ENCODE measurements around the gene SHISA3.

Gene SHISA3

GRCh38 chr4:42391355-42391664 is 6.0 kb upstream of the SHISA3 start:
- DNase-seq (ENCODE audit: low read depth in 4 of 4, low spot score in 1 of 4) = no peak

DNA sequence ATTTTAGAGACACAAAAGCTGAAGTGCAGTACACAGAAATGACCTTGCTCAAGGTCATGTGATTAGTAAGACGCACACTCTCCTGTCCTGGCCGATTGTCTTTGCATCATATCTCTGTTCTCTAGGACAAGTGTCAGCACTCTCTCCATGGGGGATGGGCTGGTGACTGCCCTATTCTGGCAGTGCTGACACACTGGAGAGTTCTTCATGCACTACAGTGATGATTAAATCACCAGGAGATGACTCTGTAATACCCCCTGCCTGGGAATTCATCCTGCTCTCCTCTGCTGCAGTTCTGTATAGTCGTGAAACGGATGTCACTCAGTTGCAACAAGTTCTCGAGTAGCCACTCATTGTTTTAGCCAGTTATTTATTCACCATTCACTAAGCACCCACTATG is 5.3 kb upstream of the SHISA3 start:
- no peak for DNase-seq (ENCODE audit: low read depth in 4 of 4, low spot score in 1 of 4)

- DNase-seq (ENCODE audit: low read depth in 4 of 4, low spot score in 1 of 4) = no peak
Observed at GRCh38 chr4:42392436-42392835, 4.9 kb upstream of the SHISA3 start.

- no peak for DNase-seq (ENCODE audit: low read depth in 4 of 4, low spot score in 1 of 4)
Observed at GRCh38 chr4:42395595-42395994, 1.7 kb upstream of the SHISA3 start.

- no peak for DNase-seq (ENCODE audit: low read depth in 4 of 4, low spot score in 1 of 4)
Observed at GRCh38 chr4:42396361-42396751, 932 bp upstream of the SHISA3 start.

DNA sequence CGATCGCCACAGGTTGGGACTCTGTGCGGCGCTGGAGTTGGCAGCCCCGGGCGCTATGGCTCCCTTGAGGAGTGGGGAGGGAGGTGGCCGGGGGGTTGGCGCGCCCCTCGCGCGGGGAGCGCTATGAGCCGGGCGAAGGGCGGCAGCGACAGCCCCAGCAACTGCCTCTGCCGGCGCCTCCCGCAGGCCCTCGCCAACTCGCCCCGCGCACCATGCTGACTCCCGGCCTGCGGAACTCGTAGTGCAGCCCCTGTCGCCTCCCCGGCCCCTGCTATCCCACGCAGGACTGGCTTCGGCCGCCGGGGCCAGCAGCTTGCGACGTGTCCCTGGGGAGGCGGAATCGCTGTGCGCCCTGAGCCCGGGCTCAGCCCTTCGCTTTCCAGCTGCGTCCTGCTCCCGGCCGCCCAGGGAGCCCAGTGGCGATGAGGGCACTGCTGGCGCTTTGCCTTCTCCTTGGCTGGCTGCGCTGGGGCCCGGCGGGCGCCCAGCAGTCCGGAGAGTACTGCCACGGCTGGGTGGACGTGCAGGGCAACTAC is 415 bp downstream of the SHISA3 start:
- peak in 1 of 4 experiments; percentile 1 for DNase-seq (ENCODE audit: low read depth in 4 of 4, low spot score in 1 of 4)

DNA sequence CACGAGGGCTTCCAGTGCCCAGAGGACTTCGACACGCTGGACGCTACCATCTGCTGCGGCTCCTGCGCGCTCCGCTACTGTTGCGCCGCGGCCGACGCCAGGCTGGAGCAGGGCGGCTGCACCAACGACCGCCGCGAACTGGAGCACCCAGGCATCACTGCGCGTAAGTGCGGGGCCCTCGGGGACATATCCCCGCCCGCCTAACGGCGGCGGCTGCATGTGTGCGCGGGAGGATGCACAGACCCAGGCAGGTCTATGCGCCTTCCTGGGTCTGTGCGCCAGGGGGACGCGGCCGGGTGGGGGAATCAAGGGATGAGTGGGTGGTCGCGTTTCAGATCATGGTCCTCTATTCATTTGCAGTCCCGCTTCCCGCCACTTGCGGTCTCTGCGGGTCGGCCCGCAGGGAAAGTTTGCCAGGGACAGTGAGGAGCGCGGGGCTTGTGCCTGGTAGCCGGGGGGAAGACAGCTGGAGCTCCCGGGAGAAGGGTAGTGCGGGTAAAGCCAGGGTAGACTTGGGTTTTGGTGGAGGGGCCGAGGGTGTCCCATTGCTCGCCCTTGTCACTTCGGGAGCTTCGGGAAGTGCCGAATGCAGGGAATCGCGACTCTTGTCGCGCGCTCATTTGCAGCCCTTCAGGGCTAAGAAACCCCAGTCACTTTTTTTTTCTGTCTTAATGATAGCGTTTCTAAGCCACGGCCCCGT is 1.0 kb downstream of the SHISA3 start:
- DNase-seq (ENCODE audit: low read depth in 4 of 4, low spot score in 1 of 4) = peak in 1 of 4 experiments; percentile 10

- no peak for DNase-seq (ENCODE audit: low read depth in 4 of 4, low spot score in 1 of 4)
Observed at GRCh38 chr4:42398871-42399331, 1.6 kb downstream of the SHISA3 start.

GRCh38 chr4:42399393-42399792 is 2.1 kb downstream of the SHISA3 start:
- DNase-seq (ENCODE audit: low read depth in 4 of 4, low spot score in 1 of 4) = no peak

DNA sequence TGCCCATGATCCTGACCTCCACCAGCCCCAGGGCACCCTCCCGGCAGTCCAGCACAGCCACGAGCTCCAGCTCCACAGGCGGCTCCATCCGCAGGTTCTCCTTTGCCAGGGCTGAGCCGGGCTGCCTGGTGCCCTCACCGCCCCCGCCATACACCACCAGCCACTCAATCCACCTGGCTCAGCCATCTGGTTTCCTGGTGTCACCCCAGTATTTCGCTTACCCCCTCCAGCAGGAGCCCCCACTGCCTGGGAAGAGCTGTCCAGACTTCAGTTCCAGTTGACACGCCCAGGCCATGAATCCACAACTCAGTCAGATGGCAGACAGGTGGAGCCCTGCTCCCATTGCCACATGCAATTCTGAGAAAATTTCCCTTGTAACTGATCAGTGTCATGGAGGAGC is 3.9 kb downstream of the SHISA3 start:
- DNase-seq (ENCODE audit: low read depth in 4 of 4, low spot score in 1 of 4) = no peak

GRCh38 chr4:42404001-42404400 is 6.7 kb downstream of the SHISA3 start:
- no peak for DNase-seq (ENCODE audit: low read depth in 4 of 4, low spot score in 1 of 4)

DNA sequence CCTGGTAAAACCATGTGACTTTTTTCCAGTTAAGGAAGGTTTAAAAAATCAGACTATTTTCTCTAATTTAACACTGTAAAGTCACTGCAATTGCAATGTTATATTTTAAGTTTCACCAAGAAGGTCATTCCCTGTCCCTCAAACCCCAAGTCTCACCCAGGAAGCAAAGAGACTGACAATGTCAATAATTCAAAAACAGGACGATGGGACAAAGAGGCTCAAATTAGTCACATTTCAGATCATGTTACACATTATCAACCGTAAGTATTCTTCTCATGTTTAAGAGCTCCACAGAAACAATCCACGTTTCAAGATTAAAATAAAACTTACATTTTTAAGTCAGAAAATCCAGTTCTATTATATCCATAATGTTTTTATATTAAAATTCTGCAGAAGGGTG is 13.2 kb downstream of the SHISA3 start:
- DNase-seq (ENCODE audit: low read depth in 4 of 4, low spot score in 1 of 4) = no peak

DNA sequence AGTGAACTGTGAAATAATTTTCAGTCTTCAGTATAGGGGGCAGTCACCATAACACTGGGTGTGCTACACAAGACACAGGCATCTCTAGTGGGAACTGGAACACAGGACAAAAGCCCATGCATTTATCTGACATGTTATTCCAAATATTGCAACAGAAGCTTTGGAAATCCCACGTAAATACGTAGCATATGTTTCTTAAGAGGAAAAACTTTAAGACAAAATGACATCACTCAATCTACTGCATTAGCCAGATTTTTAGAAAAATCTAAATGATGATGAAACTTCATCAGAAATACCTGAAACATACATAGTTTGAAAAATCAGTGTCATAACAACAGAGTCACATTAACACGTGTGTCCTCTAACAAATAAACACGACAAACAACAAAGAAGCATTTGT is 14.5 kb downstream of the SHISA3 start:
- DNase-seq (ENCODE audit: low read depth in 4 of 4, low spot score in 1 of 4) = no peak

DNA sequence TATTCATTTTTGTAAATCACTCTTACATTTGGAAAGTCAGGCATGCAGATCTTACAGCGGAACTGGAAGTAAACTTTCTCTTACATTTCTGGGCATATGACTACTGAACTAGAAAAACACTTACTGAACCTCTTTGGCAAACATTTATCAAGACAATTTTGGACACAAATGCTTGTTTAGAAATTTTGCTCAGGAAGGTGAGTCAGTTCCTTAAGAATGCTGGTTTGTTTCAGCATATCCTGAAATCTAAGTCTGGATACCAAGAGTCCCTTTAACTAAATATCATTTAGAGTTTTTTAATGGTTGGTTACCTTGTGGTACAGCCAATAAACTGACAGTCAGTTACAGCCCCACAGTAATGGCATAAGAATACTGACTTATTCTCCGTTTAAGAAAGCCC is 15.0 kb downstream of the SHISA3 start:
- no peak for DNase-seq (ENCODE audit: low read depth in 4 of 4, low spot score in 1 of 4)

GRCh38 chr4:42415281-42415680 is 18.0 kb downstream of the SHISA3 start:
- no peak for DNase-seq (ENCODE audit: low read depth in 4 of 4, low spot score in 1 of 4)

- no peak for DNase-seq (ENCODE audit: low read depth in 4 of 4, low spot score in 1 of 4)
Observed at GRCh38 chr4:42416017-42416416, 18.7 kb downstream of the SHISA3 start.

DNA sequence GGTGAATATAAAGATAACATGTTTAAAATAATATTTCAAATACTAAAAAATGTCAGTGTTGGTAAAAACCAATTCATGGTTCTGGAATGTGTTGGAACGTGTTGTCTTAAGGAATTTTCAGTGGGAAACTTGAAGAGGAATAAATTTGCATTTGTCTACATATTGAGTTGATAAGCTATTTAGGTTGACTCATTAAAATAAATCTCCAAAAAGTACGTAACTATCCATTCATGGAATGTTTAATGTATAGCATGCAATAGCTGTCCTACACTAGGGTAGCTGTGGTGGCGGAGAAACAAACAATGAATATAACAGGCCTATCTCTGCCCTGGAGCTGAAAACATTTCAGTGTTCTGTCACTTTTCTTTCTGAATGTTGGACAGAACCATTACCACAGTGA is 20.3 kb downstream of the SHISA3 start:
- no peak for DNase-seq (ENCODE audit: low read depth in 4 of 4, low spot score in 1 of 4)

- DNase-seq (ENCODE audit: low read depth in 4 of 4, low spot score in 1 of 4) = no peak
Observed at GRCh38 chr4:42420140-42420539, 22.9 kb downstream of the SHISA3 start.

GRCh38 chr4:42425146-42426065 is 28.1 kb downstream of the SHISA3 start:
- no peak for DNase-seq (ENCODE audit: low read depth in 4 of 4, low spot score in 1 of 4)

GRCh38 chr4:42428036-42428435 is 30.7 kb downstream of the SHISA3 start:
- DNase-seq (ENCODE audit: low read depth in 4 of 4, low spot score in 1 of 4) = no peak

- DNase-seq (ENCODE audit: low read depth in 4 of 4, low spot score in 1 of 4) = no peak
Observed at GRCh38 chr4:42436928-42437565, 39.8 kb downstream of the SHISA3 start.

- no peak for DNase-seq (ENCODE audit: low read depth in 4 of 4, low spot score in 1 of 4)
Observed at GRCh38 chr4:42440083-42440482, 42.8 kb downstream of the SHISA3 start.

All from stimulated activated CD4-positive, alpha-beta T cell treated with anti-CD3 and anti-CD28 coated beads, Interleukin-1b, Interleukin-23, amount 100 ng/mL, for 24 hours (primary cell).